CD4-positive, alpha-beta T cell treated with Interleukin-17A for 4 hours (primary cell): ENCODE results near the gene AGPAT4.

ENCODE experiments used
- DNase-seq: peaks from one replicate; pipeline ENCODE4 v3.0.0-alpha.2; 2020; ENCODE audit warnings: mixed read lengths

Gene AGPAT4

GRCh38 chr6:161281092-161281491 lies 7.2 kb upstream of the AGPAT4 start:
- DNase-seq, result no peak

- DNase-seq, result no peak
Observed at GRCh38 chr6:161279677-161280415, 6.0 kb upstream of the AGPAT4 start.

GRCh38 chr6:161276605-161277155 lies 2.8 kb upstream of the AGPAT4 start:
- DNase-seq, result no peak

- no peak for DNase-seq
Observed at GRCh38 chr6:161274898-161275297, 1.0 kb upstream of the AGPAT4 start.

- DNase-seq, result no peak
Observed at GRCh38 chr6:161274488-161274858, 612 bp upstream of the AGPAT4 start.

GRCh38 chr6:161273274-161273751 lies 548 bp downstream of the AGPAT4 start:
- peak; percentile 36 for DNase-seq

- DNase-seq, result no peak
Observed at GRCh38 chr6:161272635-161273273, 1.1 kb downstream of the AGPAT4 start.

- DNase-seq, result no peak
Observed at GRCh38 chr6:161271343-161272030, 2.4 kb downstream of the AGPAT4 start.

- no peak for DNase-seq
Observed at GRCh38 chr6:161270116-161270515, 3.7 kb downstream of the AGPAT4 start.

- DNase-seq, result no peak
Observed at GRCh38 chr6:161269310-161269709, 4.6 kb downstream of the AGPAT4 start.

- no peak for DNase-seq
Observed at GRCh38 chr6:161268531-161269210, 5.2 kb downstream of the AGPAT4 start.

GRCh38 chr6:161266513-161267230 lies 7.2 kb downstream of the AGPAT4 start:
- no peak for DNase-seq

- no peak for DNase-seq
Observed at GRCh38 chr6:161265975-161266374, 7.9 kb downstream of the AGPAT4 start.

GRCh38 chr6:161265554-161265953 lies 8.3 kb downstream of the AGPAT4 start:
- no peak for DNase-seq

GRCh38 chr6:161264181-161264580 lies 9.7 kb downstream of the AGPAT4 start:
- DNase-seq, result no peak

GRCh38 chr6:161261816-161262215 lies 12.0 kb downstream of the AGPAT4 start:
- no peak for DNase-seq

GRCh38 chr6:161261325-161261724 lies 12.5 kb downstream of the AGPAT4 start:
- no peak for DNase-seq

GRCh38 chr6:161259302-161259701 lies 14.6 kb downstream of the AGPAT4 start:
- DNase-seq, result no peak

- no peak for DNase-seq
Observed at GRCh38 chr6:161257793-161258457, 15.9 kb downstream of the AGPAT4 start.

GRCh38 chr6:161256407-161256806 lies 17.5 kb downstream of the AGPAT4 start:
- DNase-seq, result no peak

GRCh38 chr6:161255518-161255917 lies 18.3 kb downstream of the AGPAT4 start:
- no peak for DNase-seq
